Ecto neural progenitor cell (in vitro differentiated cells): Measurements from ENCODE around the gene PROB1.
"Not testable (repeated sequence)": the region's sequence is repeated elsewhere in the genome, so short reads cannot be mapped to it uniquely, and the experiment has no call there.

Experiments
- DNase-seq: peaks from one replicate; pipeline ENCODE4 v3.0.0-alpha.2; 2018; ENCODE audit warnings: low spot score

The PROB1 gene

DNA sequence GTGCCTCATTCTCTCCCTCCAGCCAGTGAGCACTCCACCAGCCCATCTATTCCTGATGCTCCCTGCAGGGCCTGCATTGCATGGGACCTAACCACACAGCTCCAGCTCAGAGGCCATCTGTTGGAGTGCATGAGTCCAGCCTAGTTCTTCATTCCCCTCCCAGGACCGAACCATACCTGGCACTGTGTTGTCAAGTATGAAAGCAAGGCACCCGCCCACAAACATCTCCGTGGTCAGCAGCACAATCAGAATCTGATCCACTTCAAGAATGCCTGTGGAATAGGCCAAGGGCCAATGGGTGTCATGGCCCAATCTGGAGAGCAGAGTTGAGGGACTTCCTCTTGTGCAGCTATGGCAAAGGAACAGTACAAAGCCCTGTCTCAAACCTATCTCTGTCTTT, 17.7 kb downstream of the PROB1 start:
- no peak for DNase-seq

DNA sequence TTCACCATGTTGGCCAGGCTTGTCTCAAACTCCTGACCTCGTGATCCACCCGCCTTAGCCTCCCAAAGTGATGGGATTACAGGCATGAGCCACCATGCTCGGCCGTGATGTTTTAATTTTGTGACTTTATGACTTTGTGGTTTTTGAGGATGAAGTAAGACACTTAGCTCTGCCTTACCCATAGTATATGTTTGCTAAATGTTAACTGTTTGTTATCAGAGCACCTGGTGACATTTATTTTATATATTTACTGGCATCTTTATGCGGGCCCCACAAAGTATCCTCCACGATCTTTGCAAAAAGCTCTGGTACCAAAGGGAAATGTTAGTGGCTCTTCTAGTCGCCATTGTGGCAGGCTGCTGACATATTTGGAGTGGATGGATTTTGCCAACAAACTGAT, 18.5 kb downstream of the PROB1 start:
- no peak for DNase-seq

DNA sequence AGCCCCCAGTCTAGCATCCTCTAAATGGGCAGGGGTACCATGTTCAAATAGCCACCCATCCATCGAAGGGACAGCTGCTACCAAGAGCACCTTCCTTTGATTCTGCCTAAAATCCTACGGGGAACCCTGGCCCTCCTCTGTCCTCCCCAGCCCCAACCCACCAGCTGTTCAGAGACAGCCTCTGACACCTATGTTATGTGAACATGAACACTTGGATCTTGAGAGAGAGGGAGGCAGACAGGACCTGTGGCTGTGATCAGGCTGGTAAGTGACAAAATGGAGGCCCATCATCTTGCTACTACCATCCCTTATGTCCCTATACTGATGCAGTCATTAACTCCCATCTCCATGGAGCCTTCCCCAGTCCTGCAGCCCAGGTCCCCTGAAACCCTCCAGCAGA, 20.0 kb downstream of the PROB1 start:
- no peak for DNase-seq

DNA sequence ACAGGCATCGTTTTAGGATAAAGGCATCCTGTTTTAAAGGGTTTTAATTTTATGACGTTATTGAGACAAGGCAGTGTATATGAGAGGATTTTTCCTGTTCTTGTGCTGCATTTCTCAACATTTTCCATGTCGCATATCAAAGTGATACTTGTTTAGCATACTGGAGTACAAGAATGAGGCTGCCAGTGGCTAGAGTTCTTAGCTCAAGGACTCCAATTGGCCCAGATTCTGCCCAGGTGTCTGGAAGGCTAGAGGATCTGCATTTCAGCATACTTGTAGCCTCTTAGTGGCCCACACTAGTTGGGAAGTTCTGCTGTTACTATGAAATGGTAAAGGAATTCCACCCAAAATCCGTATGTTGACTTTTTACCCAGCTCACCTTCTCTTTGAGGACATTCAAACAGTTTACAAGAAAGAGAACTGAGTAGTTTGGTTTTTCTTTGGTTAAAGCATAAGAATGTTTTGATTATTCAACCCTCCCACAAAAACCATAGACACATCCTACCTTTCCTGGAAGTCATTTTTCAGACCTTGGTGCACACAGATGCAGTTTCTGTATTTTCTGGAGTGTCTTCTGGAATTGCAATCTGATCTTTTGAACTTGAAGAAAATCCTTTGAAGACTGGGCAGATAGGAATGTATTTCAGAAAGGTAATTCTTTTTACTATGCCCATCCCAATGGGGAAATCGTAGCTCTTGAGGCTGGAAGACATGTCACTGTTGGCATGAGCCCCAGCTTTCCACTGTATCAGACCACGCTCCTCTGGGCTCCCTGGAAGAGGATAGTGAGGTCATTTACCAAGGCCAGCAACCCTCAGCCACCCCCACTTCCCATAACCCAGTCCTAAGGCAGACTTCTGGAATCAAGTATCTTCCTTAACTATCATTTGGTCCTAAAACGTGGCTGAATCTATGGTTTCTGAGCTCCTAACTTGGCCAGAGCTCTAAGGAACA, 23.1 kb downstream of the PROB1 start:
- no peak for DNase-seq

DNA sequence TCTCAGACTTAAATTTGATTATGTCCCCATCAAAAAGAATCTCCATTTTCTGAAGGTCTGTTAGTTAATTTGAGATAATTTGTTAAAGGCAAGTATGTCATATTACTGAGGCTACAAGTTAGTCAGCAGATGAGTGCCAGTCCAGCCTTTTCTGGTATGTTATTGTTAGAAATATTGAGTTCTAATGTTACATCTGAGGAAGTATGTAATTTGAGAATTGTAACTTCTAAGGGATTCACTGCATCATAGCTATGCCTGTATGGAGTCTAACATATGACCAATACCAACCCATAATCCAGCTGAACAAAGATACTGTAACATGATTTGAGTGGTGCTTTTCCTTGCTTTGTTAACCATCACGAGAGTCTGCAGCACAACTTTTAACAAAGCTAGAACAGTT, 25.7 kb downstream of the PROB1 start:
- no peak for DNase-seq

DNA sequence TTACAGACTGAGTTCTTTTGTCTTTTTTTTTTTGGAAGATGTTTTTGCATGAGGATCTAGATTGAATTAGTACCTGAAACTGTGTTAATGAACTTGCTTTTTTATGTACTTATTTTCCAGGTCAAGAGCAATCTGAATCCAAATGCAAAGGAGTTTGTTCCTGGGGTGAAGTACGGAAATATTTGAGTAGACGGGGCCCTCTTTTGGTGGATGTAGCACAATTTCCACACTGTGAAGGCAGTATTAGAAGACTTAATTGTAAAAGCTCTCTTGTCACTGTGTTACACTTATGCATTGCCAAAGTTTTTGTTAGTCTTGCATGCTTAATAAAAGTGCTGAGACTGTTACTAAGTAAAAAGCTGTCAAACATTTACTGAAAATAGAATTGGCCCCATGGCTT, 26.3 kb downstream of the PROB1 start:
- no peak for DNase-seq

DNA sequence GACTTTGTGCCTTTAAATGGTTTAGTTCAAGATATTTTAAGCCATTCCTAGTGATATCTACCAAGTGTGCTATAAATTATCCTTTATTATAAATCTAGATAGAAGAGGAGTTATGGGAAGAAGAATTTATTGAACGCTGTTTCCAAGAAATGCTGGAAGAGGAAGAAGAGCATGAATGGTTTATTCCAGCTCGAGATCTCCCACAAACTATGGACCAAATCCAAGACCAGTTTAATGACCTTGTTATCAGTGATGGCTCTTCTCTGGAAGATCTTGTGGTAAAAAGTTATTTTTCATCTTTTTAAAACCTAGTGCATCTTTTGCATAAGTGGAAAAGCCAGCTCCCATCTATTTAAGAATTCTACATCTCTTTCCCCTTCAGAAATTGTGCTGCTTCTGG, 30.4 kb downstream of the PROB1 start:
- no peak for DNase-seq

DNA sequence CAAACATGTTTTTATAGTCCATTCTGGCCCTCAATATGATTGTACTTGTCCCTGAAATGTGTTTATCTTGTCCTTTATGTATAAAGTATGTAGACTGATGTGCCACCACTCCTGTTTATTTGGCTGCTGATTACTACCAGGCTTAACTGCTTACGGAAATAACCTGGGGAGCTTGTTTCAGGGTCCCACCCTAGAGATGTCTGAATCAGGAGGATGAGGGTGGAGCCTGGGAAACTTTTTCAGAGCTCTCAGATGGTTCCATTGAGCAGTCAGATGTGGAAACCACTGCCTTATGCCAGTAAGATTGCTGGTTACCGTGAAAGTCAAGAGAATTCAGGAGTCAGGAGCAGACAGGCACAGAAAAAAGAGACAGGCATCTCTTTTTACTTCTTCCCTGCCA, 31.0 kb downstream of the PROB1 start:
- no peak for DNase-seq

DNA sequence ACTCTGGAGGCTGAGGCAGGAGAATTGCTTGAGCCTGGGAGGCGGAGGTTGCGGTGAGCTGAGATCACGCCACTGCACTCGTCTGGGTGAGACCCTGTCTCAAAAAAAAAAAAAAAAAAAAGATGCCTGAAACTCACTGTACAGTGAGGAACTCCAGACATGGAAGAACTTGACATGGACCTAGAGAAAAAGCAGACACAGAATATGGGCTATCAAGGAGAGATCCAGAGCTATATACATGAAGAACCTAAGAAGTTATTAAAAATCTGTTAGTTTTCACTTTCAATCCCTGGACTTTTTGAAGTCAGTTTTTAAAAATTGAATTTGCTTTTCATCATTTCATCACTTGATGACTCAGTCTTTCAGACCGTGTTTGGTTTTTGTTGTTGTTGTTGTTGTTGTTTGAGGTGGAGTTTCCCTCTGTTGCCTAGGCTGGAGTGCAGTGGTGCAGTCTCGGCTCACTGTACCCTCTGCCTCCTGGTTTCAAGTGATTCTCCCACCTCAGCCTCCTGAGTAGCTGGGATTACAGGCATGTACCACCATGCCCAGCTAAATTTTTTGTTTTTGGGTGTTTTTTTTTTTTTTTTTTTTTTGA, 33.0 kb downstream of the PROB1 start:
- DNase-seq: no peak

DNA sequence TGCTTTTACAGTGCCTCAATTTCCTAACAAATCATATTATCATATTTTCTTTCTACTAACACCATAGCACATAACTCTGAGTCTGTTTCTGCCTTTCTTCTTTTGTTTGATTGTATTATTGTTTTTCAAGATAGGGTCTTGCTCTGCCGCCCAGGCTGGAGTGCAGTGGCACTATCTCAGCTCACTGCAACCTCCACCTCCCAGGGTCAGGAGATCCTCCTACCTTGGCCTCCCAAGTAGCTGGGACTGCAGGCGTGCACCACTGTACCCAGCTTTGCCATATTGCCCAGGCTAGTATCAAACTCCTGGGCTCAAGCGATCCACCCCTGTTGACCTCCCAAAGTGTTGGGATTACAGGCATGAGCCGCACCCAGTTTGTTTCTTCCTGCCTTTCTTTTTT, 34.5 kb downstream of the PROB1 start:
- DNase-seq: no peak

DNA sequence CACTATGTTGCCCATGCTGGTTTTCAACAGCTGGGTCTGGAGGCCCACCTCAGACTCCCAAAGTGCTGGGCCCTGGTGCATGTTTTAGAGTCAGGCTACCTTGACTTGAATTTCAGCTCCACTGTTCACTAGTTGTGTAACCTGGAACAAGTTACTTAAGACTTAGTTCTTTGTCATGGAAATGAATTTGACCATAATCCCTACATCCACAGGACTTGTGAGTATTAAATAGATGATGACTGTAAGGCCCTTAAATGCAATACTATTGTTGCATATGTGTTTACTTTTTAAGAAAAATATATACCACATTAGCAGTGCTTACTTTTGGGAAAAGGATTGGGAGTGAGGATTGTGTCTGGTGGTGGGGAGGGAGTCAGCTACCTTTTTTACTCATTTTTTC, 36.8 kb downstream of the PROB1 start:
- no peak for DNase-seq

DNA sequence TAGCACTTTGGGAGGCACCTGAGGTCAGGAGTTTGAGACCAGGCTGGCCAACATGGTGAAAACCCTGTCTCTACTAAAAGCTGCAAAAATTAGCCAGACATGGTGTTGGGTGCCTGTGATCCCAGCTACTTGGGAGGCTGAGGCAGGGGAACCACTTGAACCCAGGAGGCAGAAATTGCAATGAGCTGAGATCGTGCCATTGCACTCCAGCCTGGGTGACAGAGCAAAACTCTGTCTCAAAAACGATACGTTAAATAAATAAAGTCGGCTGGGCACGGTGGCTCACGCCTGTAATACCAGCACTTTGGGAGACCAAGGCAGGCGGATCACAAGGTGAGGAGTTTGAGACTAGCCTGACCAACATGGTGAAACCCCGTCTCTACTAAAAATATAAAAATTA, 39.0 kb downstream of the PROB1 start:
- not testable (repeated sequence) for DNase-seq

DNA sequence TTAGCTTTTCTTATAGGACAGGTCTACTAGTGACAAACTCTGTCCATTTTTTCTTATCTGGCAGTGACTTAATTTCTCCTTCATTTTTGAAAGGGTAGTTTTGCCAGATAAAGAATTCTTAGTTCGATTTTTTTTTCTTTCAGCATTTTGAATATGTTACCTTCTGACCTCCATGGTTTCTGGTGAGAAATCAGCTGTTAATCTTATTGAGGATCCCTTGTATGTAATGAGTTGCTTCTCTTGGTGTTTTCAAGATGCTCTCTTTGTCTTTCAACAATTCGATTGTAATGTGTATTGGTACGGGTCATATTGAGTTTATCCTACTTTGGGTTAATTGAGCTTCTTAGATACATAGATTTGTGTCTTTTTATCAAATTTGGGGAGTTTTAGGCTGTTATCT, 40.7 kb downstream of the PROB1 start:
- no peak for DNase-seq

DNA sequence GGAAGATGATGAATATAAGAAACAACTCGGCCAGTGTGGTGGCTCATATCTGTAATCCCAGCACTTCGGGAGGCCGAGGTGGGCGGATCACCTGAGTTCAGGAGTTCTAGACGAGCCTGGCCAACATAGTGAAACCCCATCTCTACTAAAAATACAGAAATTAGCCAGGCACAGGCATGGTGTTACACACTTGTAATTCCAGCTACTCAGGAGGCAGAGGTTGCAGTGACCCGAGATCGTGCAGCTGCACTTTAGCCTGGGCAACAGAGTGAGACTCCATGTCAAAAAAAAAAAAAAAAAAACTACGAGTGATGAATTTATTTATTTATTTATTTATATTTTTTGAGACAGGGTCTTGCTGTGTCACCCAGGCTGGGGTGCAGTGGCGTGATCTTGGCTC, 47.0 kb downstream of the PROB1 start:
- not testable (repeated sequence) for DNase-seq

DNA sequence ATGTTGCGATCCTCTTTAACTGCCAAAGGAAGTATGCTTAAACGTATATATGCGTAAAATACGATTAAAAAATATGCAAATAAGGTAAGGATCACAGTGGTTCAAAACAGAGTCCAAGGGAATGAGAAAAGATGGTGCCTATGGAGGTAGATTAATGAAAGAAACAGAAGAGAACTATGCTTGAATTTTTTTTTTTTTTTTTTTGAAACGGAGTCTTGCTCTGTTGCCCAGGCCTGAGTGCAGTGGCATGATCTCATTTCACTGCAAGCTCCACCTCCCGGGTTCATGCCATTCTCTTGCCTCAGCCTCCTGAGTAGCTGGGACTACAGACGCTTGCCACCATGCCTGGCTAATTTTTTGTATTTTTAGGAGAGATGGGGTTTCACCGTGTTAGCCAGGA, 49.5 kb downstream of the PROB1 start:
- DNase-seq: not testable (repeated sequence)

DNA sequence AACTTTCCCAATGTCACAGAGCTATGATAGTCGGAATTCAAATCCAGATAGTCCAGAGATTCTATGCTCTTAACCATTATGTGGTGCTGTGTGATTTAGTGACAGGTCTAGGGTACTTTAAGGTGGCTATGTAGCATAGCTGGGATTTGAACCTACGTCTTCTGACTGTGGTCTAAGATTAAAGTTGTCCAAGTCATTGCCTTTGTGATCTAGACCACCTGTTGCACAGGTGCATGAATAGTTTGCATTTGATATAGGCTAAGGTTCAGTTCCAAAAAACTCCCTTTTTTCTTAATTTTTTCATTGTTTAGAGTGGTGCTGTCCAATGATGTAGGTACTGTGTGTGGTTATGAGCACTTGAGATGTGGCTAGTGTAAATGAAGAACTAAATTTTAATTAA, 50.7 kb downstream of the PROB1 start:
- DNase-seq: no peak

DNA sequence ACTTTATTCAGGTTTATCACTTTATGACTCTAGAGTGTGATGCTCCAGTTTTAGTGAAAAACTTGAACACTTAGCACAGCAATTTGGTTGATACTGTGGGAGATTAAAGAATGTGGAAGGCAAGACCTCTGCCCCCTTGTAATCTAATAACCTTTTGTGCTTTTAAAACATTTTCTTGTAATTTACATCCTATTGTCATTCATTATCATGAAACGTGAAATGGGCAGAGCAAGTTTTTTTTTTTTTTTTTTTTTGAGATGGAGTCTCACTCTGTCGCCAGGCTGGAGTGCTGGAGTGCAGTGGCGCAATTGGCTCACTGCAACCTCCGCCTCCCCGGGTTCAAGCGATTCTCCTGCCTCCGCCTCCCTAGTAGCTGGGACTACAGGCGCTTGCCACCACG, 51.4 kb downstream of the PROB1 start:
- DNase-seq: no peak

DNA sequence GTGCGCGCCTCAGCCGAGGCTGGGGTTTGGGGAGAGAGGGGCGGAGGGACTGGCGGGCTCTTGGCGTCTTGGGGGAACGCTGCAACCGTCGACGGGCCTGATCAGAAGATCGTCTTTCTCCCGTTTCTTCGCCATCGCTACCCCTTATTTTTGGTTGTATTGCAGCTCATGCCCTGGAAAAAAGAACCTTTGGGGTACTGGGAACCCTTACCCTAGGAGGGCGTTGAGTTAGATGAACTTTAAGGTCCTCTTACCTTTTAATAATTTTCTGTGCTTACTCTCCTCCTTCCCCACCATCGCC, 52.5 kb downstream of the PROB1 start:
- DNase-seq: no peak

DNA sequence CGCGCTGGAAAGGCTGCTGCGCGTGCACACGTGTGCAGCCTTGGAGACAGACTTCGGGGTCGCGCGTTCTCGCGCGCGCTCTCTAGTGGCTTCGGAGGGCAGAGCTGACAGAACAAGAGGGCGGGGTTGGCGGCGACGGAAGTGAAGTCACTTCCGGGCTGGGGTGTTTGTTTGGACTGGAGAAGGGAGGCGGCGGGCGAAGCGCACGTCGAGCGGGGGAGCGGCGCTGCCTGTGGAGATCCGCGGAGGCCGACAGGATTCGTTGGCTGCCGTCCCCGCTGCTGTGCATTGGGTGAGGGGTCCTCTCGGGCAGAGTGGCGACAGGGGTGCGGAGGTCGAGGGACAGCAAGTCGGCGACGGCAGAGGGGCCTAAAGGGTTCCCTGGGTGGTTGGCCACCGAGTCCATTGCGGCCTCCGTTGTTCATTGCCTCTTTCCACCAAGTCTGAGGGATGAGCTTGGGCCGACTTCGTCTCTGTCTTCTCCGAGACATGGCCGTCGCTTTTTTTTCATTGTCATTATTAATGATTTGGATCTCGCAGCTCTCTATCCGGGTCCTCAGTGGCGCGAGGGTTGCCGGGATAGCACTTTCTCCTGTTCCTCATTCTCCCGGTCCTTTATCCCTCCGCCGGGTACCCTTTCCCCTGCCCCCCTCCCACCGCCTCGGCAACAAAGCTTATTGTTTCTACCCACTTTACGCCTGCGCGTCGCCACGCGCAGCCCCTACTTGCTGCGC, 53.0 kb downstream of the PROB1 start, which contains the start of gene PAIP2:
Gene PAIP2 (plus strand): TSS at position 166 of the 734 bp plus-strand sequence. CDS start 21,931 bp downstream, outside the sequence.
- peak; percentile 98 for DNase-seq

DNA sequence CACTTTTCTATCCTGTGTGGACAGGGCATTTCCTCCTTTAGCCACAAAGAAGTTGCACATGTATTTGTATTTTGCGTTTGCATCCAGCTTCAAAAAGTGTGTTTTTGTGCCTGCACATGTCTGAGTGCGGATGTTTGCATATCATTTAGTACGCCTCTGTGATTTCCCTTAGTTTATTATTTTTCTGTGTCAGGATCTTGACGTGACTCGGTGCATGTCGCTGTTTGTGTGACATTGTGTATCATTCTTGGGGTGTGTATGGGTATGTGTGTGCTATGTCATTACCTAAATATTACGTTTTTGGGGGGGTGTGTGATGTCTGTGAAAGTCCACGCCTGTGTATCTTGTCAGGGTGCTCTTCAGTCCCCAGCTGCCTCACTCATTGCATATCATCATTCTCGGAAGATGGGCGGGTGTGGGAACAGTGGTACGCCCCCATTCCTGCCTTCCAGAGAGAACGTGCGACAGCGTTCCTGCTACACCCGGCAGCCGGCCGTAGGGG, 53.7 kb downstream of the PROB1 start:
- DNase-seq: no peak
